Neural progenitor cell (in vitro differentiated cells): ENCODE measurements around the gene ASPHD1.

ENCODE experiments used
- CTCF ChIP-seq: fragments of 200-600 bp; sonication (generic); IDR thresholded peaks from 2 replicates; pipeline ENCODE4 v1.5.1; 2017; ENCODE audit warnings: antibody characterized with exemption, mild to moderate bottlenecking
- EZH2 ChIP-seq: fragments of 200-600 bp; sonication (generic); IDR thresholded peaks from 2 replicates; pipeline ENCODE4 v1.6.1; 2017; ENCODE audit warnings: antibody characterized with exemption, mild to moderate bottlenecking, moderate library complexity
- EZH2phosphoT487 ChIP-seq: fragments of 200-600 bp; sonication (generic); IDR thresholded peaks from 2 replicates; pipeline ENCODE4 v1.6.1; 2017; ENCODE audit warnings: antibody characterized with exemption

- TF ChIP-seq CTCF (no peak), EZH2 (no peak), EZH2phosphoT487 (no peak)
Measured at GRCh38 chr16:29908719-29909220, 8.5 kb downstream of the ASPHD1 start.
